Esophagus (tissue), 2 donors: ENCODE measurements around the gene ZSCAN5A. TPM values are rescaled to one million over a fixed set of nuclear protein-coding genes. Genes with fewer than 3 reads are reported as not detected.
"Not testable (repeated sequence)": the region's sequence is repeated elsewhere in the genome, so short reads cannot be mapped to it uniquely, and the experiment has no call there.

Experiments used
- H3K27ac ChIP-seq, 2 donors: one replicate each; pipeline ENCODE4 v1.5.1; 2013; ENCODE audit warnings: low read depth in 2 of 2, mild to moderate bottlenecking in 2 of 2, inconsistent platforms in 1 of 2, low read length in 1 of 2, moderate library complexity in 1 of 2
- H3K27me3 ChIP-seq, 2 donors: one replicate each; pipeline ENCODE4 v1.6.1; 2013; ENCODE audit warnings: low read length in 2 of 2, control low read depth in 1 of 2, mild to moderate bottlenecking in 1 of 2; ENCODE audit not compliant: insufficient read depth in 2 of 2, control insufficient read depth in 1 of 2
- H3K36me3 ChIP-seq, 2 donors: one replicate each; pipeline ENCODE4 v1.6.1; 2013; ENCODE audit warnings: low read length in 1 of 2; ENCODE audit not compliant: control insufficient read depth in 2 of 2, insufficient read depth in 2 of 2
- H3K4me1 ChIP-seq, 2 donors: one replicate each; pipeline ENCODE4 v1.6.1; 2013; ENCODE audit warnings: low read length in 1 of 2; ENCODE audit not compliant: control insufficient read depth in 2 of 2, insufficient read depth in 2 of 2
- H3K4me3 ChIP-seq, 2 donors: one replicate each; pipeline ENCODE4 v1.5.1; 2013; ENCODE audit warnings: low read length in 2 of 2, mild to moderate bottlenecking in 2 of 2, low read depth in 1 of 2, moderate library complexity in 1 of 2
- H3K9me3 ChIP-seq, 2 donors: one replicate each; pipeline ENCODE4 v1.6.1; 2013; ENCODE audit warnings: mild to moderate bottlenecking in 2 of 2, low read depth in 1 of 2, low read length in 1 of 2, moderate library complexity in 1 of 2; ENCODE audit not compliant: control insufficient read depth in 2 of 2, insufficient read depth in 1 of 2
- WGBS, 2 donors: extraction: QIAGEN DNeasy Blood & Tissue Kit; methylation state at CpG; one replicate each; pipeline ENCODE4 v1.1.7; 2013; 5-methylcytosine and 5-hydroxymethylcytosine counted together
- polyA plus RNA-seq, 2 donors: library from polyadenylated mRNA; stranded (reverse); fragments of 200-250 nt; gene quantifications; one replicate each; pipeline ENCODE4 v1.2.3, GENCODE V29; 2013
- donor health status: healthy with polysubstance abuse.
- donor health status: Bipolar disorder and iron deficiency.

The ZSCAN5A gene
- polyA plus RNA-seq, 2 donors: 3.8 to 3.9 TPM

- H3K27ac ChIP-seq: no peak overlapping the region
- H3K27me3 ChIP-seq: no peaks in the 10 kb centered on the region
- H3K36me3 ChIP-seq: peaks cover 0 to 7% of the 10 kb centered on the region in 2 donors
- H3K4me1 ChIP-seq: peaks cover 1 to 4% of the 10 kb centered on the region in 2 donors
- H3K4me3 ChIP-seq: no peak overlapping the region
- no peaks in the 10 kb centered on the region for H3K9me3 ChIP-seq
- WGBS, 2 donors: 93 to 94% methylated on average over 14 of the region's 14 CpGs
Measured at GRCh38 chr19:56221851-56222250, 92.8 kb downstream of the ZSCAN5A start.

GRCh38 chr19:56221442-56221841 lies 93.2 kb downstream of the ZSCAN5A start:
- H3K36me3 ChIP-seq, H3K27ac ChIP-seq, H3K4me1 ChIP-seq, H3K9me3 ChIP-seq, H3K27me3 ChIP-seq, H3K4me3 ChIP-seq: not testable (repeated sequence)
- 64% methylated on average over 9 of the region's 9 CpGs for whole genome bisulfite sequencing, 2 donors

DNA sequence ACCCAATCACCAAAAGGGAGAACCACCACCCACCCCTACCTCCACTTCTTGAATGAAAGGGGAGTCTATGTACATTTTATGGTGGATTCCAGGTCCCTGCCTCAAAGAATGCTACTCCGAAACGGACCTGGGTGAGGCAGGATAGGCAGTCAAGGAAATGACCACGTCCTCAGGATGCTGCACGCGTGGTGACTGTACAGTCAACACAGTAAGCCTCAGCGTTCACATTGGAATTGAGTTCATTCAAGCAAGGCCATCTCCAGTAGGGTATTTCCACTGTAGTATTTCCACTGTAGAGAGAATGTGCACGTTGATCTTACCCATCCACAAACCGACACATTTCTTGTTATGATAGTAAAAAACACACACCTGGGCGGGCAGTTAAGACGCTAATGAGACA lies 95.7 kb downstream of the ZSCAN5A start:
- Histone ChIP-seq H3K27ac (no peak overlapping the region), H3K27me3 (no peaks in the 10 kb centered on the region), H3K4me1 (peaks cover 4 to 6% of the 10 kb centered on the region in 2 donors), H3K36me3 (peaks cover 0 to 7% of the 10 kb centered on the region in 2 donors), H3K4me3 (no peak overlapping the region), H3K9me3 (no peaks in the 10 kb centered on the region)
- whole genome bisulfite sequencing, 2 donors: 87 to 90% methylated on average over 10 of the region's 10 CpGs

- Histone ChIP-seq H3K27me3 (no peaks in the 10 kb centered on the region), H3K36me3 (peaks cover 0 to 5% of the 10 kb centered on the region in 2 donors), H3K4me1 (peaks cover 4 to 6% of the 10 kb centered on the region in 2 donors), H3K4me3 (peak overlapping the region; percentile 40 to 47), H3K27ac (peak overlapping the region; percentile 85 to 86), H3K9me3 (no peaks in the 10 kb centered on the region)
- 5 to 7% methylated on average over 67 to 79 of the region's 79 CpGs for WGBS, 2 donors
Measured at GRCh38 chr19:56217039-56217949, 97.3 kb downstream of the ZSCAN5A start.

GRCh38 chr19:56211718-56212117 lies 102.9 kb downstream of the ZSCAN5A start:
- H3K27me3 ChIP-seq: no peaks in the 10 kb centered on the region
- no peak overlapping the region for H3K27ac ChIP-seq
- no peaks in the 10 kb centered on the region for H3K9me3 ChIP-seq
- H3K4me1 ChIP-seq: peaks cover 0 to 3% of the 10 kb centered on the region in 2 donors
- no peaks in the 10 kb centered on the region for H3K36me3 ChIP-seq
- WGBS, 2 donors: 68 to 74% methylated on average over 4 of the region's 4 CpGs
- no peak overlapping the region for H3K4me3 ChIP-seq

- H3K4me3 ChIP-seq, H3K27ac ChIP-seq, H3K9me3 ChIP-seq, H3K4me1 ChIP-seq, H3K36me3 ChIP-seq, H3K27me3 ChIP-seq: not testable (repeated sequence)
- WGBS, 2 donors: 82 to 92% methylated on average over 9 of the region's 9 CpGs
Measured at GRCh38 chr19:56210036-56210435, 104.6 kb downstream of the ZSCAN5A start.

DNA sequence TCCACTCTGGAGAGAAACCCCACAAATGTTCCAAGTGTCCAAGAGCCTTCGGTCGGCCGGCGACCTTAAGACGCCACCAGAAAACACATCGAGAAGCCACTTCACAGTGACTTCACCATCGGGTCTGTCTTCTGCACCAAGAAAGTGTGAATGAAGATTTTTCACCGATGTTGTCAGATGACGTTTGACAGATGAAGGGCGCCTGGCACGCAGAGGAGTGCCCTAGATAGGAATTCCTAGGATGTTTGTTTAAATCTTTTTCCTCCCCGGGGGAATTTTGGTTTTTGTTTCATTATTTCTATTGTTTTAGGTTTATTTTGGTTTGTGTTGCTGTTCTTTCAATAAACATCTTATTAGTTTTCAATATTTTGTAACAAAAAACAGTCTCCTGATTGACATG lies 105.5 kb downstream of the ZSCAN5A start:
- Histone ChIP-seq H3K27ac (no peak overlapping the region), H3K4me3 (no peak overlapping the region), H3K36me3 (no peaks in the 10 kb centered on the region), H3K4me1 (no peaks in the 10 kb centered on the region), H3K27me3 (no peaks in the 10 kb centered on the region), H3K9me3 (no peaks in the 10 kb centered on the region)
- WGBS, 2 donors: 79 to 83% methylated on average over 12 of the region's 12 CpGs

GRCh38 chr19:56207581-56207980 lies 107.1 kb downstream of the ZSCAN5A start:
- 83 to 90% methylated on average over 4 to 5 of the region's 5 CpGs for WGBS, 2 donors
- H3K27me3 ChIP-seq, H3K36me3 ChIP-seq, H3K4me3 ChIP-seq, H3K27ac ChIP-seq, H3K9me3 ChIP-seq, H3K4me1 ChIP-seq: not testable (repeated sequence)

DNA sequence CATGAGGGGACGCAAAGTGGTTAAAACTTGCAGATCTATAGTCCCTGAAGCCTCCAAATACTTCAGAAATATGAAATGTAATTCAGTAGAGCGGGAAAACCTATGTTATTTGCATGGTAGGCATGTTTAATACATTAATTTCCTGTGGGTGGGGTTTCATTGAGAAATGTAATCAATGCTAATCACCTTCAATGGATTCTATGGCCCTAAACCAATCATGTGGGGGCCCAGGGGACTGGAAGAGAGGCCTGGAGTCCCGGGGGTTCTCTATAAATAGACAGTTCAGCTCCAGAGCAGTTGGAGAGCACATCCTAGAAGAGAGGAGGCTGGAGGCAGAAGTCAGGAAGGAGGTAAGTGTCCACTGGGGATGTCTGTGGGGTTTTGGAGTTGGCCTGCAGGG lies 112.7 kb downstream of the ZSCAN5A start, which contains the start of gene ZSCAN5C:
TSS of gene ZSCAN5C (plus strand) at position 301 of the 400 bp plus-strand sequence. CDS start 3,641 bp downstream, outside the sequence.
- no peaks in the 10 kb centered on the region for H3K9me3 ChIP-seq
- H3K27me3 ChIP-seq: no peaks in the 10 kb centered on the region
- H3K4me3 ChIP-seq: no peak within 1 kb of the TSS
- H3K4me1 ChIP-seq: no peaks in the 10 kb centered on the region
- H3K27ac ChIP-seq: no peak within 1 kb of the TSS
- WGBS, 2 donors: 61 to 66% methylated on average over 3 of the region's 3 CpGs
- no peaks in the 10 kb centered on the region for H3K36me3 ChIP-seq

DNA sequence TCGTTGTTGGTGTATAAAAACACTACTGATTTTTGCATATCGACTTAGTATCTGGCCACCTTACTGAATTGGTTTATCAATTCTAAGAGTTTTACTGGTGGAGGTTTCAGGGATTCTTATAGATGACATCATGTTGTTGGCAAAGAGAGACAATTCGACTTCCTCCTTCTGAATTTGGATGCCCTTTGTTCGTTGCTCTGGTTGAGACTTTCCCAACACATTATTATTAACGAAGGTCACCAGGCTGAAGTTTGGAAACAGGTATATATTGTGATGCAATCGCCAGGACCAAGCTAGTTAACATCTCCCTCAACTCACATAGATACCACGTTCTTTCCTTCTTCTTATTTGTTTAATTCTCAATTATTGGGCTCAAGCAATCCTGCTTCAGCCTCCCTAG lies 115.0 kb downstream of the ZSCAN5A start:
- H3K4me3 ChIP-seq: no peak overlapping the region
- H3K36me3 ChIP-seq: no peaks in the 10 kb centered on the region
- H3K27me3 ChIP-seq: no peaks in the 10 kb centered on the region
- no peaks in the 10 kb centered on the region for H3K4me1 ChIP-seq
- H3K27ac ChIP-seq: no peak overlapping the region
- H3K9me3 ChIP-seq: no peaks in the 10 kb centered on the region
- 63% methylated on average over 7 of the region's 7 CpGs for WGBS, 2 donors
